ENCODE measurements around the gene SYS1.

Gene SYS1

GRCh38 chr20:45355209-45356084 is 7.5 kb upstream of the SYS1 start:
- DNase-seq = no peak

- peak in 43 of 56 donors; percentile 11 to 84 (median 40) for DNase-seq
Measured at GRCh38 chr20:45358282-45359068, 4.5 kb upstream of the SYS1 start.

- no peak for DNase-seq
Measured at GRCh38 chr20:45359069-45359405, 3.9 kb upstream of the SYS1 start.

GRCh38 chr20:45359406-45360148 is 3.4 kb upstream of the SYS1 start:
- no peak for DNase-seq

GRCh38 chr20:45361793-45362192 is 1.2 kb upstream of the SYS1 start:
- no peak for DNase-seq

GRCh38 chr20:45363611-45364492 is 896 bp downstream of the SYS1 start:
- DNase-seq = no peak

- no peak for DNase-seq
Measured at GRCh38 chr20:45365444-45365970, 2.6 kb downstream of the SYS1 start.

GRCh38 chr20:45366192-45366591 is 3.2 kb downstream of the SYS1 start:
- DNase-seq = no peak

GRCh38 chr20:45366631-45367030 is 3.7 kb downstream of the SYS1 start:
- DNase-seq = no peak

GRCh38 chr20:45367126-45367525 is 4.2 kb downstream of the SYS1 start:
- no peak for DNase-seq

- no peak for DNase-seq
Measured at GRCh38 chr20:45368221-45368980, 5.4 kb downstream of the SYS1 start.

GRCh38 chr20:45370571-45371160 is 7.7 kb downstream of the SYS1 start:
- no peak for DNase-seq

- DNase-seq = no peak
Measured at GRCh38 chr20:45372241-45372640, 9.3 kb downstream of the SYS1 start.

GRCh38 chr20:45372646-45373352 is 9.8 kb downstream of the SYS1 start:
- peak in 48 of 56 donors; percentile 15 to 76 (median 48) for DNase-seq

GRCh38 chr20:45373353-45374100 is 10.6 kb downstream of the SYS1 start:
- peak in 55 of 56 donors; percentile 17 to 93 (median 78) for DNase-seq

GRCh38 chr20:45374101-45374467 is 11.1 kb downstream of the SYS1 start:
- DNase-seq = no peak

GRCh38 chr20:45374966-45375365 is 12.0 kb downstream of the SYS1 start:
- DNase-seq = no peak

GRCh38 chr20:45377269-45377668 is 14.3 kb downstream of the SYS1 start:
- DNase-seq = no peak

All from nucleus accumbens (tissue), 56 donors.